CD4-positive, alpha-beta T cell (primary cell): ENCODE data around the gene SCRN2. TPM values are rescaled to one million over a fixed set of nuclear protein-coding genes. Genes with fewer than 3 reads are reported as not detected.

Experiments used
- ATAC-seq: fragments of 200-7000 bp; cut with Tn5 transposase; one replicate; pipeline ENCODE4 v1.10.0; 2022; ENCODE audit warnings: mild to moderate bottlenecking; ENCODE audit not compliant: poor library complexity
- CTCF ChIA-PET: fragments of 350-600 bp; sonication (Branson Sonifier 250); formaldehyde crosslinking; loops from one replicate; lab custom pipeline; 2021; ENCODE audit warnings: antibody characterized with exemption, inconsistent platforms; lab: Charles Lee
- POLR2A ChIA-PET: fragments of 350-600 bp; sonication (Branson Sonifier 250); formaldehyde crosslinking; loops from one replicate; lab custom pipeline; 2021; ENCODE audit warnings: antibody characterized with exemption, inconsistent platforms; lab: Charles Lee
- DNase-seq, 14 experiments: peaks; one replicate each; pipeline ENCODE4 v3.0.0-alpha.2; 2013 to 2020; ENCODE audit warnings: mixed read lengths in 2 of 14
- H3K27ac ChIP-seq, 2 donors: one replicate each; pipeline versions ENCODE4 v1.5.1 to v1.7.0; 2013; ENCODE audit warnings: low read length in 2 of 2, low read depth in 1 of 2, mild to moderate bottlenecking in 1 of 2
- H3K27me3 ChIP-seq, 2 experiments: 1 replicate in 1 of 2; 2 replicates in 1 of 2; pipeline versions ENCODE4 v1.6.1 to v1.7.0; 2013; ENCODE audit warnings: low read length in 2 of 2, control low read depth in 1 of 2, mild to moderate bottlenecking in 1 of 2, moderate library complexity in 1 of 2; ENCODE audit not compliant: insufficient read depth in 2 of 2, control insufficient read depth in 1 of 2
- H3K36me3 ChIP-seq: one replicate; pipeline ENCODE4 v1.6.1; 2013; ENCODE audit warnings: low read length, control low read depth; ENCODE audit not compliant: insufficient read depth
- H3K4me1 ChIP-seq: one replicate; pipeline ENCODE4 v1.6.1; 2013; ENCODE audit warnings: low read length, control low read depth; ENCODE audit not compliant: insufficient read depth
- H3K4me3 ChIP-seq: one replicate; pipeline ENCODE4 v1.5.1; 2013; ENCODE audit warnings: mild to moderate bottlenecking, low read length, moderate library complexity
- H3K9me3 ChIP-seq, 2 experiments: 1 replicate in 1 of 2; 2 replicates in 1 of 2; pipeline versions ENCODE4 v1.6.1 to v1.7.0; 2013; ENCODE audit warnings: low read length in 2 of 2, mild to moderate bottlenecking in 2 of 2, control low read depth in 1 of 2, moderate library complexity in 1 of 2; ENCODE audit not compliant: control insufficient read depth in 1 of 2, insufficient read depth in 1 of 2
- H3K27ac Mint-ChIP-seq: one replicate; pipeline ENCODE4 v1.8.0; 2020; ENCODE audit warnings: mixed read lengths
- H3K27me3 Mint-ChIP-seq: one replicate; pipeline ENCODE4 v1.8.0; 2021; ENCODE audit warnings: mixed read lengths
- H3K36me3 Mint-ChIP-seq: one replicate; pipeline ENCODE4 v1.8.0; 2021; ENCODE audit warnings: low read depth, mixed read lengths
- H3K4me1 Mint-ChIP-seq: one replicate; pipeline ENCODE4 v1.8.0; 2021; ENCODE audit warnings: low read depth, mixed read lengths
- H3K4me3 Mint-ChIP-seq: one replicate; pipeline ENCODE4 v1.8.0; 2020; ENCODE audit warnings: mild to moderate bottlenecking, mixed read lengths
- H3K9me3 Mint-ChIP-seq: one replicate; pipeline ENCODE4 v1.8.0; 2020; ENCODE audit warnings: mixed read lengths
- intact Hi-C, 2 experiments: fragments of 100-400 bp; cut with DNase I in 1 of 2; cut with micrococcal nuclease in 1 of 2; formaldehyde crosslinking; loops; one replicate each; pipeline versions ENCODE4 v1.15.1 to v1.9.0; 2023 to 2025; cut with DNase I, micrococcal nuclease
- total RNA-seq, 174 experiments: library from RNA in 2 of 174; stranded (reverse) in 2 of 174; gene quantifications; one replicate each; pipeline ENCODE4 v1.2.3 and lab custom pipeline; 2021 to 2026
- TF ChIP-seq, protein P1 (sequence below): fragments of 200-600 bp; IDR thresholded peaks from one replicate; pipeline ENCODE4 v1.8.0; 2022; ENCODE audit warnings: antibody characterized with exemption, mild to moderate bottlenecking

The SCRN2 gene
- total RNA-seq, 2 experiments from 2014 or later: 15.3 to 17.2 TPM

- H3K27ac Mint-ChIP-seq: no peak overlapping the region
- Histone ChIP-seq H3K9me3 (no peaks in the 10 kb centered on the region), H3K4me1 (peaks cover 5% of the 10 kb centered on the region), H3K27me3 (no peaks in the 10 kb centered on the region), H3K4me3 (no peak overlapping the region), H3K36me3 (peaks cover 14% of the 10 kb centered on the region), H3K27ac (no peak overlapping the region)
- ChIA-PET POLR2A (no interaction called here), CTCF (interaction anchor here (1.4 kb wide), 1 partner anchor 53 kb away, joined by 3 read pairs; no protein-coding TSS in a partner anchor)
- no peak for DNase-seq
- ATAC-seq: no peak
- intact Hi-C loops: loop anchor here (1.0 to 5.0 kb wide), 4 partner anchors 26 to 139 kb away; no protein-coding TSS in a partner anchor
- H3K4me3 Mint-ChIP-seq: no peak overlapping the region
- no peaks in the 10 kb centered on the region for H3K27me3 Mint-ChIP-seq
- H3K4me1 Mint-ChIP-seq: no peaks in the 10 kb centered on the region
- no peaks in the 10 kb centered on the region for H3K9me3 Mint-ChIP-seq
- TF ChIP-seq, protein P1, sequence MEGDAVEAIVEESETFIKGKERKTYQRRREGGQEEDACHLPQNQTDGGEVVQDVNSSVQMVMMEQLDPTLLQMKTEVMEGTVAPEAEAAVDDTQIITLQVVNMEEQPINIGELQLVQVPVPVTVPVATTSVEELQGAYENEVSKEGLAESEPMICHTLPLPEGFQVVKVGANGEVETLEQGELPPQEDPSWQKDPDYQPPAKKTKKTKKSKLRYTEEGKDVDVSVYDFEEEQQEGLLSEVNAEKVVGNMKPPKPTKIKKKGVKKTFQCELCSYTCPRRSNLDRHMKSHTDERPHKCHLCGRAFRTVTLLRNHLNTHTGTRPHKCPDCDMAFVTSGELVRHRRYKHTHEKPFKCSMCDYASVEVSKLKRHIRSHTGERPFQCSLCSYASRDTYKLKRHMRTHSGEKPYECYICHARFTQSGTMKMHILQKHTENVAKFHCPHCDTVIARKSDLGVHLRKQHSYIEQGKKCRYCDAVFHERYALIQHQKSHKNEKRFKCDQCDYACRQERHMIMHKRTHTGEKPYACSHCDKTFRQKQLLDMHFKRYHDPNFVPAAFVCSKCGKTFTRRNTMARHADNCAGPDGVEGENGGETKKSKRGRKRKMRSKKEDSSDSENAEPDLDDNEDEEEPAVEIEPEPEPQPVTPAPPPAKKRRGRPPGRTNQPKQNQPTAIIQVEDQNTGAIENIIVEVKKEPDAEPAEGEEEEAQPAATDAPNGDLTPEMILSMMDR: no peak
- H3K36me3 Mint-ChIP-seq: peaks cover 16% of the 10 kb centered on the region
These were observed 37.9 kb downstream of the SCRN2 start for GRCh38 chr17:47803201-47803600.

DNA sequence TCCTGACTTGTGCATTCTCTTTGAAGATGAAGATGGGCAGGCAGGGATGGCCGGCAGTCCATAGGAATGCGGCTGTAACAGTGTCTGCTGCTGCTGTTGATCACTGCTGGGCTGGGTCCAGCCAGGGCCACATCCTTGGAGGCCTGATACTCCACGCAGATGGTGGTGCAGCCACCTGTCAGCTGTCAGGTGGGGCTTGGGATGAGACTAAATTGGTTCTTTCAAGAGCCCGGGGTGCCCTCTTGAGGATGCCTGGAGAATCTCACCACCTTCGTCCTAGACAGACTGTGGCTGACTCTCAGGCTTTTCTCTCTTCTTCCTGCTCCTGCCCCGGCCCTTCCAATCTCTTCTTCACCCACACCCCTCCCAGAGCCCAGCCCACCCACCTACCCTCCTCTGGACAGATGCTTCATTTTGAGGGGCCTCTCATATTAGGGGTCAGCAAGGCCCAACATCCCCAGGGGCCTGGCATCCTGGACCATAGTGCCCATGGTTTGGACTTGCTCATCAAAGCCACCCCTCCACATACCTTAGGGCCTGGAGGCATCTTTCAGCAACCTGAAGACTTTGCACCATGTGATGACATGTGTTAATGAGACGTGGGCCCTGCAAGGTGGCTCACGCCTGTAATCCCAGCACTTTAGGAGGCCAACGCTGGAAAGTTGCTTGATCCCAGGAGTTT lies 38.6 kb downstream of the SCRN2 start:
- no peaks in the 10 kb centered on the region for H3K9me3 Mint-ChIP-seq
- TF ChIP-seq, protein P1: peak; percentile 66
- Histone ChIP-seq H3K4me3 (no peak overlapping the region), H3K27me3 (no peaks in the 10 kb centered on the region), H3K9me3 (no peaks in the 10 kb centered on the region), H3K4me1 (peaks cover 5% of the 10 kb centered on the region), H3K27ac (no peak overlapping the region), H3K36me3 (peaks cover 7% of the 10 kb centered on the region)
- POLR2A ChIA-PET: interaction anchor here (0.6 kb wide), 1 partner anchor 60 kb away, joined by 3 read pairs; no protein-coding TSS in a partner anchor
- ATAC-seq (peak; percentile 97), DNase-seq (peak; percentile 37 to 74 (median 47))
- H3K4me1 Mint-ChIP-seq: no peaks in the 10 kb centered on the region
- intact Hi-C loops: loop anchor here (1.0 to 5.0 kb wide), 5 partner anchors 26 to 138 kb away; no protein-coding TSS in a partner anchor
- peaks cover 2% of the 10 kb centered on the region for H3K27me3 Mint-ChIP-seq
- no peak overlapping the region for H3K4me3 Mint-ChIP-seq
- H3K36me3 Mint-ChIP-seq: peaks cover 9% of the 10 kb centered on the region
- CTCF ChIA-PET: interaction anchor here (0.7 to 1.4 kb wide), 6 partner anchors 12 to 137 kb away, joined by 3 to 4 read pairs (median 3); partner anchors contain the start of gene TBX21
- H3K27ac Mint-ChIP-seq: no peak overlapping the region

- Histone ChIP-seq H3K36me3 (peaks cover 1% of the 10 kb centered on the region), H3K4me1 (peaks cover 5% of the 10 kb centered on the region), H3K27ac (no peak overlapping the region), H3K4me3 (no peak overlapping the region), H3K27me3 (no peaks in the 10 kb centered on the region), H3K9me3 (no peaks in the 10 kb centered on the region)
- H3K36me3 Mint-ChIP-seq: peaks cover 3% of the 10 kb centered on the region
- POLR2A ChIA-PET: interaction anchor here (0.6 kb wide), 1 partner anchor 60 kb away, joined by 3 read pairs; no protein-coding TSS in a partner anchor
- TF ChIP-seq, protein P1: no peak
- no peaks in the 10 kb centered on the region for H3K4me1 Mint-ChIP-seq
- H3K9me3 Mint-ChIP-seq: no peaks in the 10 kb centered on the region
- H3K27ac Mint-ChIP-seq: no peak overlapping the region
- CTCF ChIA-PET: interaction anchor here (0.7 to 1.4 kb wide), 6 partner anchors 12 to 137 kb away, joined by 3 to 4 read pairs (median 3); partner anchors contain the start of gene TBX21
- DNase-seq (peak in 1 of 14 experiments; percentile 8), ATAC-seq (no peak)
- intact Hi-C loops: loop anchor here (1.0 to 5.0 kb wide), 5 partner anchors 25 to 138 kb away; no protein-coding TSS in a partner anchor
- H3K4me3 Mint-ChIP-seq: no peak overlapping the region
- peaks cover 4% of the 10 kb centered on the region for H3K27me3 Mint-ChIP-seq
These were observed 39.2 kb downstream of the SCRN2 start for GRCh38 chr17:47801906-47802305.
